Measurements from ENCODE around the gene MTURN. TPM values are rescaled to one million over a fixed set of nuclear protein-coding genes. Genes with fewer than 3 reads are reported as not detected.

MTURN gene
- total and polyA plus RNA-seq, 7 experiments from 2014 or later: 2.7 to 38.7 (median 18.9) TPM

DNA sequence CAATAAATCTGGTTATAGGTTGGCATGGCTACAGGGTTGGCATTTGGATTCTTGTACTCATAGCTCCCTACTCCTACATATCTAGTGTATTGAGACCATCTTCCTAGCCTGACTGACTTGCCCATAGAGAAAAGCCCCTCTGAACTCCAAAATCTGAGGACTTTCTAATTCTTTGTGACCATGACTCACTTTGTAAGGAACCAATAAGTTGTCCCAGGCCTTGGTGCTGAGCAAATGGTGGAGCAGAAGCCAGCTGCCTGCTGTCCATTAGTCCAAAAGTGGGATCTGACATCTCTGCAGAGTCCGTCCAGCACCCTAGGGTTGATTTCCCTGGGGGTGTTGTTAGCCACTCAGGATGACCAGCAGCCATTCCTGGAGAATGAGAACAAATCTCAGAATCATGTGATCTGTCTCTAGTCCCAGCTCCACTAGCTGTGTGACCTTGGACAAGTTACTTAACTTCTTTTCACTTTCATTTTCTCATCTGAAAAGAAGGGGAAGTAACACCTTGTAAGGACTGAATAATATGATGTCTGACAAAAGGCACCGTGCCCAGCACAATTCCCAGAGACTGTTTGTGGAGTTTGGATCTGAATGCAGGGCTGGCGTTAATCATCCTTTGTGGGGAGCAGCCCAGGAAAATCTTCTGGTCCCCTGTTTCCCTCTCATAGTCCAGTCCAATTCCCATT lies 44.1 kb downstream of the MTURN start:
- Mint-ChIP-seq H3K36me3 (peaks cover 0 to 2% (median 0%) of the 10 kb centered on the region in 5 donors), H3K27me3 (no peaks in the 10 kb centered on the region), H3K4me3 (no peak overlapping the region), H3K4me1 (peaks cover 0 to 15% (median 0%) of the 10 kb centered on the region in 7 donors), H3K9me3 (no peaks in the 10 kb centered on the region), H3K27ac (no peak overlapping the region)
- Histone ChIP-seq H3K27me3 (ENCODE audit: control insufficient read depth in 2 of 2, insufficient read depth in 2 of 2, low read length in 2 of 2) (no peaks in the 10 kb centered on the region), H3K4me1 (ENCODE audit: control insufficient read depth in 2 of 2, insufficient read depth in 2 of 2, low read length in 2 of 2) (peaks cover 0 to 6% of the 10 kb centered on the region in 2 donors), H3K4me3 (ENCODE audit: low read length) (no peak overlapping the region), H3K27ac (ENCODE audit: low read depth, low read length) (no peak overlapping the region), H3K9me3 (ENCODE audit: control insufficient read depth in 2 of 3, low read length in 3 of 3) (no peaks in the 10 kb centered on the region), H3K36me3 (ENCODE audit: control insufficient read depth in 2 of 3, insufficient read depth in 3 of 3, low read length in 3 of 3) (no peaks in the 10 kb centered on the region)
- ChIA-PET CTCF (no interaction called here), POLR2A (no interaction called here)
- no peak for DNase-seq
- intact Hi-C loops (cut with micrococcal nuclease): no loop called here
- ATAC-seq: peak; percentile 69

- Mint-ChIP-seq H3K27ac (no peak overlapping the region), H3K9me3 (no peaks in the 10 kb centered on the region), H3K4me1 (peaks cover 0 to 11% (median 0%) of the 10 kb centered on the region in 7 donors), H3K36me3 (peaks cover 0 to 2% (median 0%) of the 10 kb centered on the region in 5 donors), H3K27me3 (no peaks in the 10 kb centered on the region), H3K4me3 (no peak overlapping the region)
- ChIA-PET POLR2A (no interaction called here), CTCF (no interaction called here)
- H3K4me1 ChIP-seq (ENCODE audit: control insufficient read depth in 2 of 2, insufficient read depth in 2 of 2, low read length in 2 of 2): peaks cover 0 to 6% of the 10 kb centered on the region in 2 donors
- no peaks in the 10 kb centered on the region for H3K36me3 ChIP-seq (ENCODE audit: control insufficient read depth in 2 of 3, insufficient read depth in 3 of 3, low read length in 3 of 3)
- DNase-seq (no peak), ATAC-seq (no peak)
- H3K9me3 ChIP-seq (ENCODE audit: control insufficient read depth in 2 of 3, low read length in 3 of 3): no peaks in the 10 kb centered on the region
- H3K27ac ChIP-seq (ENCODE audit: low read depth, low read length): no peak overlapping the region
- H3K4me3 ChIP-seq (ENCODE audit: low read length): no peak overlapping the region
- no peaks in the 10 kb centered on the region for H3K27me3 ChIP-seq (ENCODE audit: control insufficient read depth in 2 of 2, insufficient read depth in 2 of 2, low read length in 2 of 2)
- intact Hi-C loops (cut with micrococcal nuclease): no loop called here
Measured at GRCh38 chr7:30180718-30181117, 45.9 kb downstream of the MTURN start.

- DNase-seq (no peak), ATAC-seq (no peak)
- CTCF ChIA-PET: no interaction called here
- Histone ChIP-seq H3K27me3 (ENCODE audit: control insufficient read depth in 2 of 2, insufficient read depth in 2 of 2, low read length in 2 of 2) (no peaks in the 10 kb centered on the region), H3K4me1 (ENCODE audit: control insufficient read depth in 2 of 2, insufficient read depth in 2 of 2, low read length in 2 of 2) (peaks cover 0 to 6% of the 10 kb centered on the region in 2 donors), H3K9me3 (ENCODE audit: control insufficient read depth in 2 of 3, low read length in 3 of 3) (no peaks in the 10 kb centered on the region), H3K36me3 (ENCODE audit: control insufficient read depth in 2 of 3, insufficient read depth in 3 of 3, low read length in 3 of 3) (no peaks in the 10 kb centered on the region), H3K4me3 (ENCODE audit: low read length) (no peak overlapping the region), H3K27ac (ENCODE audit: low read depth, low read length) (no peak overlapping the region)
- Mint-ChIP-seq H3K27ac (no peak overlapping the region), H3K36me3 (peaks cover 0 to 2% (median 0%) of the 10 kb centered on the region in 5 donors), H3K27me3 (no peaks in the 10 kb centered on the region), H3K4me3 (no peak overlapping the region), H3K4me1 (peaks cover 0 to 9% (median 0%) of the 10 kb centered on the region in 7 donors), H3K9me3 (peaks cover 0 to 2% (median 0%) of the 10 kb centered on the region in 11 donors)
- POLR2A ChIA-PET: no interaction called here
- intact Hi-C loops (cut with micrococcal nuclease): no loop called here
Measured at GRCh38 chr7:30181211-30181610, 46.4 kb downstream of the MTURN start.

- Mint-ChIP-seq H3K4me3 (no peak overlapping the region), H3K27ac (no peak overlapping the region), H3K36me3 (peaks cover 0 to 2% (median 0%) of the 10 kb centered on the region in 5 donors), H3K9me3 (peaks cover 0 to 8% (median 0%) of the 10 kb centered on the region in 11 donors), H3K4me1 (peaks cover 0 to 9% (median 0%) of the 10 kb centered on the region in 7 donors), H3K27me3 (no peaks in the 10 kb centered on the region)
- ATAC-seq (no peak), DNase-seq (no peak)
- Histone ChIP-seq H3K9me3 (ENCODE audit: control insufficient read depth in 2 of 3, low read length in 3 of 3) (no peaks in the 10 kb centered on the region), H3K4me1 (ENCODE audit: control insufficient read depth in 2 of 2, insufficient read depth in 2 of 2, low read length in 2 of 2) (peaks cover 0 to 6% of the 10 kb centered on the region in 2 donors), H3K27ac (ENCODE audit: low read depth, low read length) (no peak overlapping the region), H3K27me3 (ENCODE audit: control insufficient read depth in 2 of 2, insufficient read depth in 2 of 2, low read length in 2 of 2) (no peaks in the 10 kb centered on the region), H3K4me3 (ENCODE audit: low read length) (no peak overlapping the region), H3K36me3 (ENCODE audit: control insufficient read depth in 2 of 3, insufficient read depth in 3 of 3, low read length in 3 of 3) (no peaks in the 10 kb centered on the region)
- CTCF ChIA-PET: interaction anchor here (1.1 kb wide), 1 partner anchor 78 kb away, joined by 5 read pairs; no protein-coding TSS in a partner anchor
- POLR2A ChIA-PET: no interaction called here
- intact Hi-C loops (cut with micrococcal nuclease): no loop called here
Measured at GRCh38 chr7:30181736-30182522, 47.1 kb downstream of the MTURN start.

- Histone ChIP-seq H3K36me3 (ENCODE audit: control insufficient read depth in 2 of 3, insufficient read depth in 3 of 3, low read length in 3 of 3) (no peaks in the 10 kb centered on the region), H3K27me3 (ENCODE audit: control insufficient read depth in 2 of 2, insufficient read depth in 2 of 2, low read length in 2 of 2) (no peaks in the 10 kb centered on the region), H3K4me3 (ENCODE audit: low read length) (no peak overlapping the region), H3K9me3 (ENCODE audit: control insufficient read depth in 2 of 3, low read length in 3 of 3) (no peaks in the 10 kb centered on the region), H3K4me1 (ENCODE audit: control insufficient read depth in 2 of 2, insufficient read depth in 2 of 2, low read length in 2 of 2) (peaks cover 0 to 6% of the 10 kb centered on the region in 2 donors), H3K27ac (ENCODE audit: low read depth, low read length) (no peak overlapping the region)
- Mint-ChIP-seq H3K36me3 (peaks cover 0 to 7% (median 2%) of the 10 kb centered on the region in 5 donors), H3K27me3 (no peaks in the 10 kb centered on the region), H3K9me3 (peaks cover 0 to 17% (median 2%) of the 10 kb centered on the region in 11 donors), H3K4me3 (no peak overlapping the region), H3K27ac (no peak overlapping the region), H3K4me1 (peaks cover 0 to 9% (median 0%) of the 10 kb centered on the region in 7 donors)
- CTCF ChIA-PET: interaction anchor here (1.1 kb wide), 1 partner anchor 79 kb away, joined by 5 read pairs; no protein-coding TSS in a partner anchor
- DNase-seq (no peak), ATAC-seq (no peak)
- POLR2A ChIA-PET: no interaction called here
- intact Hi-C loops (cut with micrococcal nuclease): no loop called here
Measured at GRCh38 chr7:30182814-30183213, 48.0 kb downstream of the MTURN start.

GRCh38 chr7:30183749-30184369 lies 49.1 kb downstream of the MTURN start:
- CTCF ChIA-PET: no interaction called here
- no peaks in the 10 kb centered on the region for H3K27me3 ChIP-seq (ENCODE audit: control insufficient read depth in 2 of 2, insufficient read depth in 2 of 2, low read length in 2 of 2)

More at GRCh38 chr7:30183749-30184369, 49.1 kb downstream of the MTURN start:
- Histone ChIP-seq H3K27ac (ENCODE audit: low read depth, low read length) (no peak overlapping the region), H3K4me3 (ENCODE audit: low read length) (no peak overlapping the region), H3K9me3 (ENCODE audit: control insufficient read depth in 2 of 3, low read length in 3 of 3) (no peaks in the 10 kb centered on the region), H3K36me3 (ENCODE audit: control insufficient read depth in 2 of 3, insufficient read depth in 3 of 3, low read length in 3 of 3) (no peaks in the 10 kb centered on the region), H3K4me1 (ENCODE audit: control insufficient read depth in 2 of 2, insufficient read depth in 2 of 2, low read length in 2 of 2) (peaks cover 0 to 1% of the 10 kb centered on the region in 2 donors)
- no peak for DNase-seq
- Mint-ChIP-seq H3K27ac (no peak overlapping the region), H3K4me3 (no peak overlapping the region), H3K4me1 (peaks cover 0 to 5% (median 0%) of the 10 kb centered on the region in 7 donors), H3K27me3 (no peaks in the 10 kb centered on the region), H3K9me3 (peaks cover 0 to 22% (median 7%) of the 10 kb centered on the region in 11 donors), H3K36me3 (peaks cover 2 to 13% (median 6%) of the 10 kb centered on the region in 5 donors)
- POLR2A ChIA-PET: no interaction called here
- no peak for ATAC-seq
- intact Hi-C loops (cut with micrococcal nuclease): no loop called here

Measured in naive thymus-derived CD4-positive, alpha-beta T cell (primary cell).